Activated CD4-positive, alpha-beta T cell treated with anti-CD3 and anti-CD28 coated beads, Interleukin-2, amount 50 U/mL, for 24 hours (primary cell): ENCODE data around the gene OR6T1.

Source experiments
- DNase-seq, 2 donors: peaks; one replicate each; pipeline ENCODE4 v3.0.0-alpha.2; 2020; ENCODE audit warnings: low read depth in 1 of 2, low spot score in 1 of 2

OR6T1 gene

GRCh38 chr11:123943738-123944137 lies at the start of gene OR6T1:
TSS of gene OR6T1 (minus strand) at chr11:123943838. CDS start at chr11:123943838, 0 bp downstream.
- DNase-seq: no peak

GRCh38 chr11:123979311-123979710 lies 35.7 kb upstream of the OR6T1 start:
- no peak for DNase-seq

- no peak for DNase-seq
These were observed 34.2 kb upstream of the OR6T1 start, which contains the start of gene OR10S1 for GRCh38 chr11:123977731-123978347. TSS of gene OR10S1 (minus strand) at chr11:123977781. CDS start at chr11:123977664, 117 bp downstream.

GRCh38 chr11:123976770-123977560 lies 33.3 kb upstream of the OR6T1 start:
- no peak for DNase-seq

- DNase-seq: no peak
These were observed 30.2 kb upstream of the OR6T1 start for GRCh38 chr11:123973816-123974215.

GRCh38 chr11:123956752-123957151 lies 13.1 kb upstream of the OR6T1 start:
- no peak for DNase-seq

- no peak for DNase-seq
These were observed 1.5 kb upstream of the OR6T1 start for GRCh38 chr11:123945132-123945531.

GRCh38 chr11:123942413-123942812 lies 1.2 kb downstream of the OR6T1 start:
- no peak for DNase-seq

- DNase-seq: no peak
These were observed 4.3 kb downstream of the OR6T1 start, which contains the start of gene OR4D5 for GRCh38 chr11:123939317-123939716. TSS of gene OR4D5 (plus strand) at chr11:123939617. CDS start at chr11:123939617, 0 bp downstream.

GRCh38 chr11:123924027-123924426 lies 19.6 kb downstream of the OR6T1 start:
- no peak for DNase-seq

GRCh38 chr11:123920943-123921342 lies 22.7 kb downstream of the OR6T1 start:
- no peak for DNase-seq

- no peak for DNase-seq
These were observed 37.8 kb downstream of the OR6T1 start for GRCh38 chr11:123905826-123906225.

- no peak for DNase-seq
These were observed 38.7 kb downstream of the OR6T1 start for GRCh38 chr11:123904932-123905331.

- no peak for DNase-seq
These were observed 39.7 kb downstream of the OR6T1 start for GRCh38 chr11:123903932-123904331.

GRCh38 chr11:123901867-123902266 lies 41.8 kb downstream of the OR6T1 start, which contains the start of gene OR8D4:
TSS of gene OR8D4 (plus strand) at chr11:123902167. CDS start at chr11:123906432, 4,265 bp downstream.
- DNase-seq: no peak

- DNase-seq: no peak
These were observed 43.8 kb downstream of the OR6T1 start for GRCh38 chr11:123899792-123900191.
